Spleen (tissue), 7 donors: ENCODE measurements around the gene STK38.

Experiments
- CTCF ChIP-seq, 11 experiments: fragments of 200-600 bp in 7 of 11; fragments of 450-650 bp in 4 of 11; sonication (generic) in 4 of 11; IDR thresholded peaks in 8 of 11; conservative IDR thresholded peaks in 3 of 11; 1 replicate in 7 of 11; 2 replicates in 4 of 11; pipeline versions ENCODE4 v1.4.0 to v1.8.0; 2016 to 2021; ENCODE audit warnings: antibody characterized with exemption in 11 of 11, inconsistent platforms in 4 of 11, mild to moderate bottlenecking in 1 of 11
- POLR2AphosphoS5 ChIP-seq, 3 donors: sonication (generic); formaldehyde crosslinking; IDR thresholded peaks; one replicate each; pipeline ENCODE4 v1.5.1; 2017; ENCODE audit warnings: antibody characterized with exemption in 3 of 3
- donor health status: DM: no; HTN: no; CAD: no; lungs with moderate emphysema.
- donor health status: DM: no; HTN: no; CAD: no.
- donor health status: DM: no; HTN: no; CAD: no.

DNA sequence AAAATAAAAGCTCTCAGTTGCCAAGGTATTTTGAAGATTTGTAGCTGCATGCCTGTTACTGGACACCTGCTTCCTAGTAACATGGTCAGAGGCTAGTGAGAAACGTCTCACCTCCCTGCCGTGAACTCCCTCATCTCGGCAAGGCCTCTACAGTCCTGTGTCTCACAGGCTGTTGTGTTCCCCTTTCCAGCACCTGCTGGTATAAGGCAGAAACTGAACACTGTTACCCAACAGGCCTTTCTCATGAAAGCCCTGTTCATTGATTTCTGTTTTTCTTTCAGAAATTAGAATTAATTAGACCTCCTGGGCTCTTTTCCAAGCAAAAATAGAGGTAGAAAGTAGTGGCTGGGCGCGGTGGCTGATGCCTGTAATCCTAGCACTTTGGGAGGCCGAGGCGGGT lies 29.3 kb upstream of the STK38 start:
- TF ChIP-seq CTCF (IDR thresholded peaks at IDR 0.05 in 8 of 11, conservative IDR thresholded peaks at IDR 0.05 in 3 of 11): no peak
- no peak for TF ChIP-seq POLR2AphosphoS5 (IDR thresholded peaks at IDR 0.05)
